H1 (cell line): Measurements from ENCODE around the gene SEMA4D. TPM values are rescaled to one million over a fixed set of nuclear protein-coding genes. Genes with fewer than 3 reads are reported as not detected.

Source experiments
- CTCF ChIA-PET: fragments of 300-600 bp; sonication (Branson Sonifier 250); formaldehyde crosslinking; loops from one replicate; lab custom pipeline; 2021; ENCODE audit not compliant: partially characterized antibody; lab: Charles Lee
- POLR2A ChIA-PET: fragments of 300-600 bp; sonication (Branson Sonifier 250); formaldehyde crosslinking; loops from one replicate; lab custom pipeline; 2021; ENCODE audit warnings: inconsistent platforms; ENCODE audit not compliant: partially characterized antibody; lab: Charles Lee
- DNase-seq, 2 experiments: peaks; one replicate each; pipeline versions ENCODE4 v3.0.0 to v3.0.0-alpha.2; 2010 to 2022; ENCODE audit warnings: low spot score in 2 of 2, low read depth in 1 of 2, mixed read lengths in 1 of 2
- FAIRE-seq: peaks from 2 replicates; lab custom pipeline; 2011; peaks lifted over from hg19 to GRCh38; lab: Jason Lieb, UNC
- H2AFZ ChIP-seq: 2 replicates; pipeline ENCODE4 v1.8.1; 2012; ENCODE audit warnings: low read length, inconsistent platforms
- H2AK5ac ChIP-seq: 2 replicates; pipeline ENCODE4 v1.6.1; 2013; ENCODE audit warnings: low read depth, low read length
- H2BK120ac ChIP-seq: replicated peaks from 2 replicates; pipeline ENCODE3; 2013; ENCODE audit warnings: low read depth, low read length, inconsistent platforms
- H2BK12ac ChIP-seq: 2 replicates; pipeline ENCODE4 v1.6.1; 2013; ENCODE audit warnings: low read depth, low read length
- H2BK15ac ChIP-seq: 2 replicates; pipeline ENCODE4 v1.6.1; 2013; ENCODE audit warnings: low read length
- H2BK20ac ChIP-seq: 2 replicates; pipeline ENCODE4 v1.6.1; 2013; ENCODE audit warnings: low read length
- H2BK5ac ChIP-seq: 2 replicates; pipeline ENCODE4 v1.6.1; 2013; ENCODE audit warnings: low read depth, low read length
- H3K14ac ChIP-seq: 2 replicates; pipeline ENCODE4 v1.6.1; 2013; ENCODE audit warnings: inconsistent platforms; ENCODE audit not compliant: insufficient read length
- H3K18ac ChIP-seq: 2 replicates; pipeline ENCODE4 v1.6.1; 2013; ENCODE audit warnings: low read length; ENCODE audit errors: extremely low read depth
- H3K23ac ChIP-seq: 2 replicates; pipeline ENCODE4 v1.6.1; 2013; ENCODE audit warnings: inconsistent platforms; ENCODE audit not compliant: insufficient read length
- H3K23me2 ChIP-seq: 2 replicates; pipeline ENCODE4 v1.6.1; 2013; ENCODE audit warnings: low read depth, low read length
- H3K27ac ChIP-seq: 2 replicates; pipeline ENCODE4 v1.6.1; 2011; ENCODE audit warnings: low read depth, low read length, inconsistent platforms
- H3K27me3 ChIP-seq, 4 experiments: replicated peaks in 1 of 4; 1 replicate in 1 of 4; 2 replicates in 3 of 4; pipeline versions ENCODE4 v1.6.1 to v1.8.1; 2011 to 2013; ENCODE audit warnings: low read length in 3 of 4, mild to moderate bottlenecking in 3 of 4, inconsistent platforms in 2 of 4, mixed read lengths in 2 of 4, moderate library complexity in 1 of 4; ENCODE audit not compliant: control insufficient read depth in 3 of 4, insufficient read depth in 3 of 4; ENCODE audit errors: extremely low read depth in 1 of 4
- H3K36me3 ChIP-seq, 4 experiments: 2 replicates each; pipeline versions ENCODE4 v1.6.1 to v1.8.1; 2011 to 2013; ENCODE audit warnings: mild to moderate bottlenecking in 4 of 4, low read length in 3 of 4, moderate library complexity in 2 of 4, control low read depth in 1 of 4, inconsistent platforms in 1 of 4; ENCODE audit not compliant: insufficient read depth in 4 of 4, control insufficient read depth in 2 of 4
- H3K4ac ChIP-seq: replicated peaks from 2 replicates; pipeline ENCODE3; 2013; ENCODE audit warnings: low read length, low read depth, mixed read lengths, inconsistent platforms; ENCODE audit not compliant: insufficient read length
- H3K4me1 ChIP-seq, 4 experiments: replicated peaks in 1 of 4; 1 replicate in 1 of 4; 2 replicates in 3 of 4; pipeline versions ENCODE4 v1.6.1 to v1.8.1; 2011 to 2013; ENCODE audit warnings: low read length in 3 of 4, inconsistent platforms in 2 of 4, mixed read lengths in 1 of 4; ENCODE audit not compliant: insufficient read depth in 4 of 4, control insufficient read depth in 3 of 4
- H3K4me2 ChIP-seq, 2 experiments: 2 replicates each; pipeline versions ENCODE4 v1.6.1 to v1.8.1; 2011 to 2013; ENCODE audit warnings: low read depth in 2 of 2, low read length in 2 of 2, control low read depth in 1 of 2, inconsistent platforms in 1 of 2, mild to moderate bottlenecking in 1 of 2; ENCODE audit not compliant: insufficient read depth in 1 of 2
- H3K4me3 ChIP-seq, 4 experiments: fragments of 200-600, 300-600 bp in 1 of 4; sonication (generic), shearing (Covaris generic), sonication (Bioruptor Twin) in 1 of 4; 2 replicates each; pipeline versions ENCODE4 v1.5.1 to v1.8.1; 2011 to 2016; ENCODE audit warnings: low read length in 4 of 4, low read depth in 3 of 4, control low read depth in 2 of 4, inconsistent platforms in 2 of 4, mild to moderate bottlenecking in 2 of 4, mixed read lengths in 1 of 4, moderate library complexity in 1 of 4; ENCODE audit not compliant: insufficient read depth in 2 of 4; ENCODE audit errors: extremely low read depth in 1 of 4
- H3K56ac ChIP-seq: replicated peaks from 2 replicates; pipeline ENCODE3; 2013; ENCODE audit warnings: low read depth, mild to moderate bottlenecking, mixed read lengths, low read length, inconsistent platforms; ENCODE audit not compliant: insufficient read length
- H3K79me1 ChIP-seq: 2 replicates; pipeline ENCODE4 v1.6.1; 2013; ENCODE audit warnings: low read depth, low read length, control low read depth
- H3K79me2 ChIP-seq, 2 experiments: 2 replicates each; pipeline versions ENCODE4 v1.6.1 to v1.8.1; 2012 to 2013; ENCODE audit warnings: low read length in 2 of 2, mild to moderate bottlenecking in 2 of 2, inconsistent platforms in 1 of 2; ENCODE audit not compliant: insufficient read depth in 2 of 2, control insufficient read depth in 1 of 2
- H3K9ac ChIP-seq, 4 experiments: replicated peaks in 1 of 4; 1 replicate in 1 of 4; 2 replicates in 3 of 4; pipeline versions ENCODE4 v1.6.1 to v1.8.1; 2011 to 2013; ENCODE audit warnings: low read depth in 3 of 4, low read length in 3 of 4, control low read depth in 2 of 4, mild to moderate bottlenecking in 2 of 4, moderate library complexity in 2 of 4, inconsistent platforms in 1 of 4; ENCODE audit errors: extremely low read depth in 1 of 4
- H3K9me3 ChIP-seq, 2 experiments: 2 replicates each; pipeline versions ENCODE4 v1.6.1 to v1.8.1; 2012 to 2013; ENCODE audit warnings: mild to moderate bottlenecking in 2 of 2, moderate library complexity in 2 of 2, control low read depth in 1 of 2, inconsistent platforms in 1 of 2, low read depth in 1 of 2, low read length in 1 of 2, mixed read lengths in 1 of 2; ENCODE audit not compliant: insufficient read depth in 2 of 2
- H4K20me1 ChIP-seq, 2 experiments: replicated peaks in 1 of 2; 2 replicates each; pipeline versions ENCODE3 to v1.8.1; 2011 to 2013; ENCODE audit warnings: inconsistent platforms in 2 of 2, low read length in 2 of 2, mild to moderate bottlenecking in 1 of 2; ENCODE audit not compliant: insufficient read depth in 2 of 2, control insufficient read depth in 1 of 2
- H4K5ac ChIP-seq: 2 replicates; pipeline ENCODE4 v1.6.1; 2013; ENCODE audit warnings: low read length, low read depth, mixed read lengths, inconsistent platforms; ENCODE audit not compliant: insufficient read length
- H4K8ac ChIP-seq: 2 replicates; pipeline ENCODE4 v1.8.0; 2013; ENCODE audit warnings: mild to moderate bottlenecking, moderate library complexity, low read length, inconsistent platforms; ENCODE audit not compliant: insufficient read depth; ENCODE audit errors: extremely low read depth
- H4K91ac ChIP-seq: replicated peaks from 2 replicates; pipeline ENCODE3; 2013; ENCODE audit warnings: low read length, mixed read lengths, inconsistent platforms; ENCODE audit not compliant: insufficient read length
- ASH2L ChIP-seq: fragments of 200-600, 300-600 bp; sonication (generic); IDR thresholded peaks from one replicate; pipeline ENCODE4 v1.7.1; 2017; ENCODE audit warnings: low read length
- BCL11A ChIP-seq, 2 experiments: IDR thresholded peaks; one replicate each; pipeline ENCODE4 v1.6.1; 2011; ENCODE audit warnings: low read depth in 2 of 2, low read length in 2 of 2, mild to moderate bottlenecking in 2 of 2
- CBX8 ChIP-seq: fragments of 300-800, 300-1000 bp; sonication (generic); IDR thresholded peaks from 2 replicates; pipeline ENCODE4 v1.7.1; 2016; ENCODE audit warnings: low read depth, low read length, borderline replicate concordance
- CEBPB ChIP-seq: IDR thresholded peaks from 2 replicates; pipeline ENCODE4 v1.6.1; 2012; ENCODE audit warnings: low read depth, low read length
- CHD2 ChIP-seq: IDR thresholded peaks from 2 replicates; pipeline ENCODE4 v1.6.1; 2012; ENCODE audit warnings: low read length, improper control_type of control experiment
- KDM1A ChIP-seq: fragments of 200-600, 300-600 bp; sonication (generic); IDR thresholded peaks from 2 replicates; pipeline ENCODE4 v1.7.1; 2016; ENCODE audit warnings: mild to moderate bottlenecking, low read length, borderline replicate concordance
- KDM5A ChIP-seq: fragments of 200-600 bp; IDR thresholded peaks from 2 replicates; pipeline ENCODE4 v1.7.1; 2012; ENCODE audit warnings: mild to moderate bottlenecking, low read length, inconsistent platforms, mixed read lengths
- NRF1 ChIP-seq: IDR thresholded peaks from 2 replicates; pipeline ENCODE4 v1.6.1; 2011; ENCODE audit warnings: mild to moderate bottlenecking, low read depth, low read length, improper control_type of control experiment
- RBBP5 ChIP-seq: IDR thresholded peaks from 2 replicates; pipeline ENCODE4 v1.7.1; 2012; ENCODE audit warnings: low read depth, mild to moderate bottlenecking, inconsistent platforms, low read length, moderate library complexity, borderline replicate concordance
- RNF2 ChIP-seq: fragments of 200-900, 300-1000 bp; sonication (generic); IDR thresholded peaks from 2 replicates; pipeline ENCODE4 v1.7.1; 2016; ENCODE audit warnings: borderline replicate concordance, low read depth, mild to moderate bottlenecking, antibody characterized with exemption, low read length; ENCODE audit not compliant: poor library complexity, severe bottlenecking; ENCODE audit errors: missing control alignments
- RXRA ChIP-seq: IDR thresholded peaks from 2 replicates; pipeline ENCODE4 v1.6.1; 2011; ENCODE audit warnings: low read depth, mild to moderate bottlenecking, low read length, moderate library complexity; ENCODE audit not compliant: insufficient read depth
- SIRT6 ChIP-seq: IDR thresholded peaks from one replicate; pipeline ENCODE4 v1.7.1; 2012; ENCODE audit warnings: low read length, inconsistent platforms
- SP2 ChIP-seq: IDR thresholded peaks from 2 replicates; pipeline ENCODE4 v1.6.1; 2012; ENCODE audit warnings: mild to moderate bottlenecking, low read length, inconsistent platforms
- TBP ChIP-seq: IDR thresholded peaks from 2 replicates; pipeline ENCODE4 v1.6.1; 2011; ENCODE audit warnings: low read depth, low read length, improper control_type of control experiment
- YY1 ChIP-seq: IDR thresholded peaks from 2 replicates; pipeline ENCODE4 v1.6.1; 2011; ENCODE audit warnings: low read depth, mild to moderate bottlenecking, low read length
- WGBS, 2 experiments: shearing (Covaris generic) in 1 of 2; methylation state at CpG; one replicate each; pipeline versions ENCODE4 v1.1.6 to v1.1.7; 2013 to 2015; ENCODE audit warnings: low lambda C conversion rate in 2 of 2, mixed read lengths in 2 of 2, inconsistent platforms in 1 of 2, low coverage in 1 of 2, missing lambda C conversion rate in 1 of 2; ENCODE audit not compliant: insufficient replicate concordance in 2 of 2, insufficient coverage in 1 of 2, insufficient read length in 1 of 2; ENCODE audit errors: extremely low coverage in 1 of 2, missing lambda C conversion rate in 1 of 2; 5-methylcytosine and 5-hydroxymethylcytosine counted together
- polyA plus RNA-seq, 7 experiments: library from polyadenylated mRNA; depleted of rRNA in 3 of 7; stranded (reverse) in 5 of 7; unstranded in 2 of 7; fragments of >200 nt in 5 of 7; fragments of 200-250 nt in 2 of 7; gene quantifications; 1 replicate in 5 of 7; 2 replicates in 1 of 7; 4 replicates in 1 of 7; pipeline versions ENCODE4 v1.2.1 to v1.2.3, GENCODE V29; 2011 to 2013; ENCODE audit warnings: missing spikeins in 2 of 7, mixed read lengths in 2 of 7
- total RNA-seq: library from RNA; stranded (reverse); fragmentation: NEBNext Ultra II Directional; extraction: Animal tissue kit (Norgen Biotek cat#: 25700); gene quantifications from 2 replicates; pipeline ENCODE4 v1.2.1, GENCODE V29; 2021

SEMA4D gene
- total and polyA plus RNA-seq, 2 of the 8 experiments (the other 6 are each of a cell fraction or from before 2014, with no cell fraction given), result 21.0 to 70.4 TPM

DNA sequence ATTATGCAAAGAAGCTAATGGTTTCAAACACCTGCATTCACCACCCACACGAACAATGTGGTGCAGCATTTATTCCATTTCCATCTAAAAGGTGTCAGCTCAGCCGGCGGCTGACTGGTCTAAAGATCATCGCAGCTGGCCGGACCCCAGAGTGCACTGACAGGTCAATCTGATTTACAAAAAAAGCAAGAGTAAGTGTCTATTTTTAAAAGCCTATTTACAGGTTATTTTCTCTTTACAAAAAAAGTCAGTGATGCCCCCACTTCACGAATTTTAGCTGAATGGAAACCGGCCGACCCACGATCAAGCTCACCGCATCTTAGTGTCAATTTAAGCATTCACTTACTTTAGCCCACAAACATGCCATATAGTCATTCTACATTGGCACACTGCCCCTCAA, 58.3 kb downstream of the SEMA4D start:
- 94% methylated on average over 10 of the region's 10 CpGs; no CpG with 5 or more reads in 1 of the 2 experiments for WGBS, 2 experiments
- no peak for FAIRE-seq
- H3K27me3 ChIP-seq, result no peaks in the 10 kb centered on the region
- no peaks in the 10 kb centered on the region; a peak in 1 of 8 replicates for H3K36me3 ChIP-seq
- no peak overlapping the region for H4K8ac ChIP-seq
- H4K91ac ChIP-seq, result no peak overlapping the region
- DNase-seq, result no peak
- ChIA-PET CTCF (interaction anchor here (0.7 to 6.3 kb wide), 5 partner anchors 10 to 124 kb away, joined by 3 to 45 read pairs (median 4); no protein-coding TSS in a partner anchor), POLR2A (interaction anchor here (0.9 to 1.7 kb wide), 4 partner anchors 10 to 77 kb away, joined by 3 to 4 read pairs (median 4); no protein-coding TSS in a partner anchor)
- no peak overlapping the region for H3K23ac ChIP-seq
- no peaks in the 10 kb centered on the region for H3K9me3 ChIP-seq
- no peak overlapping the region for H3K56ac ChIP-seq
- no peak overlapping the region for H2BK5ac ChIP-seq
- H3K4me3 ChIP-seq, result no peak overlapping the region
- peaks cover 4 to 8% of the 10 kb centered on the region in 2 experiments for H4K20me1 ChIP-seq
- no peak overlapping the region for H3K4ac ChIP-seq
- no peak overlapping the region for H2BK15ac ChIP-seq
- H3K9ac ChIP-seq, result peak overlapping the region in 1 of 4 experiments; percentile 14; a peak in 1 of 7 replicates
- no peak overlapping the region for H3K14ac ChIP-seq
- peaks cover 0 to 64% of the 10 kb centered on the region in 2 experiments; a peak in 1 of 4 replicates for H3K79me2 ChIP-seq
- no peaks in the 10 kb centered on the region for H3K23me2 ChIP-seq
- no peak overlapping the region for H3K27ac ChIP-seq
- H3K18ac ChIP-seq, result no peak overlapping the region
- no peak overlapping the region; the same call in 1 of the 2 replicates for H2BK12ac ChIP-seq
- H2BK20ac ChIP-seq, result no peak overlapping the region
- 0 out of 2 replicates have a peak overlapping the region, but pooled peaks have one; percentile 69 for H2AK5ac ChIP-seq
- H3K4me1 ChIP-seq, result peaks cover 15 to 56% (median 28%) of the 10 kb centered on the region in 4 experiments
- peaks cover 24% of the 10 kb centered on the region for H3K79me1 ChIP-seq
- H2AFZ ChIP-seq, result no peak overlapping the region
- no peak overlapping the region for H3K4me2 ChIP-seq
- H4K5ac ChIP-seq, result no peak overlapping the region
- H2BK120ac ChIP-seq, result no peak overlapping the region
- no peak for TF ChIP-seq CHD2
- TF ChIP-seq YY1, result no peak
- no peak for TF ChIP-seq RBBP5
- no peak for TF ChIP-seq CBX8
- no peak for TF ChIP-seq SIRT6
- no peak for TF ChIP-seq RXRA
- TF ChIP-seq KDM1A, result no peak
- TF ChIP-seq SP2, result no peak
- TF ChIP-seq CEBPB, result no peak
- TF ChIP-seq RNF2, result no peak
- no peak for TF ChIP-seq KDM5A
- TF ChIP-seq NRF1, result no peak
- TF ChIP-seq ASH2L, result no peak
- TF ChIP-seq BCL11A (IDR thresholded peaks at IDR 0.05; ENCODE audit: low read depth in 2 of 2, low read length in 2 of 2), result no peak
- no peak for TF ChIP-seq TBP
